Ramos (cell line): ENCODE measurements around the gene TMEM14C.

ENCODE experiments used
- in situ Hi-C: fragments of 300-500 bp; cut with MboI; formaldehyde crosslinking; loops from one replicate; pipeline ENCODE4 v1.14.3; 2022; ENCODE audit warnings: low sequenced_read_pairs; ENCODE audit not compliant: unreplicated experiment

TMEM14C gene

GRCh38 chr6:10722820-10723566, at the start of gene TMEM14C:
Gene TMEM14C (plus strand): TSS chr6:10723070. CDS start chr6:10724614, 1,544 bp downstream.
- in situ Hi-C loops: no loop called here

- in situ Hi-C loops: no loop called here
These were observed 46.5 kb upstream of the TMEM14C start for GRCh38 chr6:10676403-10676802.

GRCh38 chr6:10678456-10678855, 44.4 kb upstream of the TMEM14C start:
- in situ Hi-C loops: no loop called here

- in situ Hi-C loops: no loop called here
These were observed 41.1 kb upstream of the TMEM14C start for GRCh38 chr6:10681795-10682194.

- in situ Hi-C loops: no loop called here
These were observed 40.4 kb upstream of the TMEM14C start for GRCh38 chr6:10682355-10682988.

GRCh38 chr6:10684618-10685017, 38.3 kb upstream of the TMEM14C start:
- in situ Hi-C loops: no loop called here

GRCh38 chr6:10685092-10685915, 37.6 kb upstream of the TMEM14C start:
- in situ Hi-C loops: no loop called here

- in situ Hi-C loops: no loop called here
These were observed 36.0 kb upstream of the TMEM14C start for GRCh38 chr6:10686901-10687300.

- in situ Hi-C loops: no loop called here
These were observed 35.3 kb upstream of the TMEM14C start for GRCh38 chr6:10687582-10687981.

- in situ Hi-C loops: loop anchor here (10.0 kb wide), 1 partner anchor 156 kb away; no protein-coding TSS in a partner anchor
These were observed 32.0 kb upstream of the TMEM14C start for GRCh38 chr6:10690651-10691445.

GRCh38 chr6:10692965-10693538, 29.8 kb upstream of the TMEM14C start:
- in situ Hi-C loops: loop anchor here (10.0 kb wide), 1 partner anchor 158 kb away; no protein-coding TSS in a partner anchor

GRCh38 chr6:10694302-10695085, 28.4 kb upstream of the TMEM14C start, which contains the start of the genes C6orf52 and PAK1IP1:
Gene C6orf52 (minus strand): TSS chr6:10694616. CDS start chr6:10687550, 7,066 bp downstream.
Gene PAK1IP1 (plus strand): TSS chr6:10694972. CDS start chr6:10694986, 14 bp downstream.
- in situ Hi-C loops: loop anchor here (10.0 kb wide), 1 partner anchor 160 kb away; no protein-coding TSS in a partner anchor

- in situ Hi-C loops: loop anchor here (10.0 kb wide), 1 partner anchor 160 kb away; no protein-coding TSS in a partner anchor
These were observed 27.7 kb upstream of the TMEM14C start for GRCh38 chr6:10695086-10695657.

GRCh38 chr6:10696655-10697054, 26.2 kb upstream of the TMEM14C start:
- in situ Hi-C loops: loop anchor here (10.0 kb wide), 1 partner anchor 162 kb away; no protein-coding TSS in a partner anchor

GRCh38 chr6:10713962-10714361, 8.9 kb upstream of the TMEM14C start:
- in situ Hi-C loops: no loop called here

- in situ Hi-C loops: no loop called here
These were observed 3.4 kb upstream of the TMEM14C start for GRCh38 chr6:10719296-10719963.

- in situ Hi-C loops: no loop called here
These were observed 3.0 kb upstream of the TMEM14C start for GRCh38 chr6:10719964-10720264.
